Endothelial cell of umbilical vein (primary cell): ENCODE measurements around the gene ZNF274. TPM values are rescaled to one million over a fixed set of nuclear protein-coding genes. Genes with fewer than 3 reads are reported as not detected.

Source experiments
- BruUV-seq: library from RNA; stranded (reverse); fragments of 400-500 nt; replicated peaks from 2 replicates; lab custom pipeline; 2021; lab: Mats Ljungman, UMichigan
- CTCF ChIA-PET: fragments of 300-600, 350-600 bp; sonication (Branson Sonifier 250); formaldehyde crosslinking; loops from one replicate; lab custom pipeline; 2021; ENCODE audit warnings: antibody characterized with exemption, inconsistent platforms; lab: Charles Lee
- POLR2A ChIA-PET: fragments of 300-600, 350-600 bp; sonication (Branson Sonifier 250); formaldehyde crosslinking; loops from one replicate; lab custom pipeline; 2021; ENCODE audit warnings: antibody characterized with exemption, inconsistent platforms; lab: Charles Lee
- DNase-seq: peaks from one replicate; pipeline ENCODE4 v3.0.0-alpha.2; 2011; ENCODE audit warnings: low read depth, low spot score
- FAIRE-seq: peaks from 2 replicates; lab custom pipeline; 2011; peaks lifted over from hg19 to GRCh38; lab: Jason Lieb, UNC
- H2AFZ ChIP-seq: 2 replicates; pipeline ENCODE4 v1.6.0; 2012; ENCODE audit warnings: low read depth, low read length, control low read depth, inconsistent platforms
- H3K27ac ChIP-seq: 2 replicates; pipeline ENCODE4 v1.5.1; 2011; ENCODE audit warnings: low read depth, mild to moderate bottlenecking, control low read depth, low read length, moderate library complexity; ENCODE audit not compliant: insufficient read depth
- H3K27me3 ChIP-seq, 2 experiments: 2 replicates each; pipeline versions ENCODE4 v1.6.0 to v1.6.1; 2011; ENCODE audit warnings: low read length in 2 of 2, mixed read lengths in 1 of 2; ENCODE audit not compliant: control insufficient read depth in 2 of 2, insufficient read depth in 2 of 2
- H3K36me3 ChIP-seq, 2 experiments: 2 replicates in 1 of 2; 3 replicates in 1 of 2; pipeline ENCODE4 v1.5.1; 2011; ENCODE audit warnings: low read length in 2 of 2, mild to moderate bottlenecking in 1 of 2, moderate library complexity in 1 of 2; ENCODE audit not compliant: control insufficient read depth in 2 of 2, insufficient read depth in 2 of 2; ENCODE audit errors: extremely low read depth in 1 of 2
- H3K4me1 ChIP-seq: 3 replicates; pipeline ENCODE4 v1.5.1; 2011; ENCODE audit warnings: mild to moderate bottlenecking, low read length; ENCODE audit not compliant: control insufficient read depth, insufficient read depth; ENCODE audit errors: extremely low read depth
- H3K4me2 ChIP-seq: 2 replicates; pipeline ENCODE4 v1.6.1; 2011; ENCODE audit warnings: low read length, control low read depth, mixed read lengths; ENCODE audit not compliant: insufficient read depth
- H3K4me3 ChIP-seq, 3 experiments: fragments of 200-600 bp in 1 of 3; sonication (generic), shearing (Covaris generic) in 1 of 3; replicated peaks in 1 of 3; 2 replicates each; pipeline ENCODE4 v1.5.1; 2011 to 2016; ENCODE audit warnings: control low read depth in 3 of 3, low read length in 3 of 3, mild to moderate bottlenecking in 2 of 3, inconsistent platforms in 1 of 3, low read depth in 1 of 3, moderate library complexity in 1 of 3; ENCODE audit not compliant: insufficient read depth in 1 of 3
- H3K79me2 ChIP-seq: 2 replicates; pipeline ENCODE4 v1.6.0; 2012; ENCODE audit warnings: low read length, inconsistent platforms; ENCODE audit not compliant: control insufficient read depth, insufficient read depth
- H3K9ac ChIP-seq: replicated peaks from 2 replicates; pipeline ENCODE3; 2011; ENCODE audit warnings: low read length, control low read depth; ENCODE audit not compliant: insufficient read depth; ENCODE audit errors: extremely low read depth
- H3K9me1 ChIP-seq: replicated peaks from 3 replicates; pipeline ENCODE4 v1.6.0; 2011; ENCODE audit warnings: mild to moderate bottlenecking, low read length; ENCODE audit not compliant: control insufficient read depth, insufficient read depth; ENCODE audit errors: extremely low read depth
- H3K9me3 ChIP-seq: replicated peaks from 2 replicates; pipeline ENCODE4 v1.5.1; 2012; ENCODE audit warnings: low read length, inconsistent platforms; ENCODE audit not compliant: control insufficient read depth, insufficient read depth
- H4K20me1 ChIP-seq: replicated peaks from 2 replicates; pipeline ENCODE3; 2011; ENCODE audit warnings: mild to moderate bottlenecking, low read length; ENCODE audit not compliant: control insufficient read depth, insufficient read depth; ENCODE audit errors: extremely low read depth
- EZH2 ChIP-seq: IDR thresholded peaks from 2 replicates; pipeline ENCODE4 v1.6.1; 2012; ENCODE audit warnings: borderline replicate concordance, low read depth, mild to moderate bottlenecking, moderate library complexity, low read length, inconsistent platforms; ENCODE audit not compliant: severe bottlenecking
- FOS ChIP-seq: IDR thresholded peaks from 2 replicates; pipeline ENCODE4 v1.6.1; 2011; ENCODE audit warnings: mild to moderate bottlenecking, low read length, moderate library complexity, borderline replicate concordance; ENCODE audit not compliant: insufficient read depth
- GATA2 ChIP-seq: IDR thresholded peaks from 2 replicates; pipeline ENCODE4 v1.7.0; 2011; ENCODE audit warnings: low read depth, mild to moderate bottlenecking, moderate library complexity, mixed read lengths, low read length; ENCODE audit not compliant: insufficient read length, insufficient read depth
- JUN ChIP-seq: IDR thresholded peaks from 2 replicates; pipeline ENCODE4 v1.6.1; 2011; ENCODE audit warnings: borderline replicate concordance, low read depth; ENCODE audit not compliant: insufficient read length, insufficient read depth
- MAX ChIP-seq: IDR thresholded peaks from 2 replicates; pipeline ENCODE4 v1.6.1; 2011; ENCODE audit not compliant: insufficient read depth, insufficient read length
- MYC ChIP-seq: IDR thresholded peaks from one replicate; pipeline ENCODE4 v1.6.1; 2011; ENCODE audit warnings: mild to moderate bottlenecking, low read depth, low read length
- POLR2A ChIP-seq: IDR thresholded peaks from 2 replicates; pipeline ENCODE4 v1.6.1; 2012; ENCODE audit warnings: low read depth, mild to moderate bottlenecking, control low read depth, low read length
- POLR2AphosphoS5 ChIP-seq: IDR thresholded peaks from 2 replicates; pipeline ENCODE4 v1.6.1; 2012; ENCODE audit warnings: low read depth, mild to moderate bottlenecking, control low read depth, low read length, moderate library complexity; ENCODE audit not compliant: insufficient read depth
- dilution Hi-C: fragments of 300-500 bp; cut with MboI; formaldehyde crosslinking; loops from one replicate; pipeline ENCODE4 v1.15.0; 2019; ENCODE audit warnings: low sequenced_read_pairs; ENCODE audit not compliant: extremely low pct_ligation_motif_present
- intact Hi-C: fragments of 100-400 bp; cut with micrococcal nuclease; formaldehyde crosslinking; loops from one replicate; pipeline ENCODE4 v1.10.0; 2022
- polyA plus RNA-seq, 4 experiments: library from polyadenylated mRNA; depleted of rRNA in 3 of 4; stranded (reverse) in 3 of 4; unstranded in 1 of 4; fragments of >200 nt; gene quantifications; 2 replicates each; pipeline versions ENCODE4 v1.2.1 to v1.2.3, GENCODE V29; 2011 to 2012; ENCODE audit warnings: missing spikeins in 1 of 4
- total RNA-seq: library from RNA; stranded (reverse); gene quantifications from 2 replicates; pipeline ENCODE4 v1.2.3, GENCODE V29; 2021
- TF ChIP-seq, protein P1 (sequence below), 2 donors: IDR thresholded peaks; 1 replicate in 1 of 2; 2 replicates in 1 of 2; pipeline ENCODE4 v1.5.1; 2011; ENCODE audit warnings: low read length in 2 of 2, mild to moderate bottlenecking in 2 of 2, moderate library complexity in 2 of 2, control low read depth in 1 of 2, inconsistent platforms in 1 of 2, low read depth in 1 of 2; ENCODE audit not compliant: insufficient read depth in 1 of 2; ENCODE audit errors: extremely low read depth in 1 of 2

ZNF274 gene
- total and polyA plus RNA-seq, 2 donors (not counting 3 experiments of a cell fraction or from before 2014, with no cell fraction given): 10.1 to 18.3 TPM

GRCh38 chr19:58166268-58166667 lies 16.6 kb upstream of the ZNF274 start:
- Histone ChIP-seq H3K9me1 (no peaks in the 10 kb centered on the region), H2AFZ (no peak overlapping the region), H3K36me3 (no peaks in the 10 kb centered on the region), H3K9ac (no peak overlapping the region), H4K20me1 (no peaks in the 10 kb centered on the region), H3K27ac (no peak overlapping the region), H3K27me3 (no peaks in the 10 kb centered on the region), H3K4me3 (no peak overlapping the region), H3K9me3 (peaks cover 8% of the 10 kb centered on the region), H3K79me2 (no peaks in the 10 kb centered on the region), H3K4me2 (no peak overlapping the region), H3K4me1 (no peaks in the 10 kb centered on the region)
- no peak for TF ChIP-seq JUN
- TF ChIP-seq, protein P1, sequence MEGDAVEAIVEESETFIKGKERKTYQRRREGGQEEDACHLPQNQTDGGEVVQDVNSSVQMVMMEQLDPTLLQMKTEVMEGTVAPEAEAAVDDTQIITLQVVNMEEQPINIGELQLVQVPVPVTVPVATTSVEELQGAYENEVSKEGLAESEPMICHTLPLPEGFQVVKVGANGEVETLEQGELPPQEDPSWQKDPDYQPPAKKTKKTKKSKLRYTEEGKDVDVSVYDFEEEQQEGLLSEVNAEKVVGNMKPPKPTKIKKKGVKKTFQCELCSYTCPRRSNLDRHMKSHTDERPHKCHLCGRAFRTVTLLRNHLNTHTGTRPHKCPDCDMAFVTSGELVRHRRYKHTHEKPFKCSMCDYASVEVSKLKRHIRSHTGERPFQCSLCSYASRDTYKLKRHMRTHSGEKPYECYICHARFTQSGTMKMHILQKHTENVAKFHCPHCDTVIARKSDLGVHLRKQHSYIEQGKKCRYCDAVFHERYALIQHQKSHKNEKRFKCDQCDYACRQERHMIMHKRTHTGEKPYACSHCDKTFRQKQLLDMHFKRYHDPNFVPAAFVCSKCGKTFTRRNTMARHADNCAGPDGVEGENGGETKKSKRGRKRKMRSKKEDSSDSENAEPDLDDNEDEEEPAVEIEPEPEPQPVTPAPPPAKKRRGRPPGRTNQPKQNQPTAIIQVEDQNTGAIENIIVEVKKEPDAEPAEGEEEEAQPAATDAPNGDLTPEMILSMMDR (IDR thresholded peaks at IDR 0.05; ENCODE audit: extremely low read depth in 1 of 2, insufficient read depth in 1 of 2, low read depth in 1 of 2, low read length in 2 of 2): no peak
- no peak for TF ChIP-seq MAX
- TF ChIP-seq POLR2AphosphoS5: no peak
- TF ChIP-seq GATA2: no peak
- no peak for TF ChIP-seq FOS
- TF ChIP-seq MYC: no peak
- TF ChIP-seq EZH2: no peak
- TF ChIP-seq POLR2A: no peak
- CTCF ChIA-PET: no interaction called here
- BruUV-seq: no TSS peak
- POLR2A ChIA-PET: no interaction called here
- dilution Hi-C loops: no loop called here
- no peak for FAIRE-seq
- intact Hi-C loops: no loop called here
- no peak for DNase-seq
